Osteocyte (in vitro differentiated cells): ENCODE measurements around the gene R3HDM2. TPM values are rescaled to one million over a fixed set of nuclear protein-coding genes. Genes with fewer than 3 reads are reported as not detected.

ENCODE experiments used
- DNase-seq: peaks from one replicate; pipeline ENCODE4 v3.0.0; 2021; ENCODE audit warnings: mixed read lengths; ENCODE audit not compliant: unreplicated experiment; ENCODE audit errors: extremely low spot score
- H3K27ac Mint-ChIP-seq: one replicate; pipeline ENCODE4 v1.8.0; 2021; ENCODE audit warnings: mild to moderate bottlenecking, mixed read lengths; ENCODE audit not compliant: unreplicated experiment
- H3K27me3 Mint-ChIP-seq: one replicate; pipeline ENCODE4 v1.8.0; 2021; ENCODE audit warnings: mixed read lengths; ENCODE audit not compliant: unreplicated experiment
- H3K36me3 Mint-ChIP-seq: one replicate; pipeline ENCODE4 v1.8.0; 2021; ENCODE audit warnings: mixed read lengths; ENCODE audit not compliant: unreplicated experiment
- H3K4me1 Mint-ChIP-seq: one replicate; pipeline ENCODE4 v1.8.0; 2021; ENCODE audit warnings: mixed read lengths; ENCODE audit not compliant: unreplicated experiment
- H3K4me3 Mint-ChIP-seq: one replicate; pipeline ENCODE4 v1.8.0; 2021; ENCODE audit warnings: mild to moderate bottlenecking, moderate library complexity, mixed read lengths; ENCODE audit not compliant: unreplicated experiment
- H3K9me3 Mint-ChIP-seq: one replicate; pipeline ENCODE4 v1.8.0; 2021; ENCODE audit warnings: mixed read lengths; ENCODE audit not compliant: unreplicated experiment
- total RNA-seq: library from RNA; stranded (reverse); gene quantifications from 2 replicates; pipeline ENCODE4 v1.2.1, GENCODE V29; 2021
- TF ChIP-seq, protein P1 (sequence below): fragments of 200-600 bp; sonication (generic); IDR thresholded peaks from 2 replicates; pipeline ENCODE4 v1.5.0; 2021; ENCODE audit warnings: antibody characterized with exemption, mild to moderate bottlenecking, moderate library complexity

The R3HDM2 gene
- total RNA-seq, 1 donor from 2014 or later: 65.0 TPM

DNA sequence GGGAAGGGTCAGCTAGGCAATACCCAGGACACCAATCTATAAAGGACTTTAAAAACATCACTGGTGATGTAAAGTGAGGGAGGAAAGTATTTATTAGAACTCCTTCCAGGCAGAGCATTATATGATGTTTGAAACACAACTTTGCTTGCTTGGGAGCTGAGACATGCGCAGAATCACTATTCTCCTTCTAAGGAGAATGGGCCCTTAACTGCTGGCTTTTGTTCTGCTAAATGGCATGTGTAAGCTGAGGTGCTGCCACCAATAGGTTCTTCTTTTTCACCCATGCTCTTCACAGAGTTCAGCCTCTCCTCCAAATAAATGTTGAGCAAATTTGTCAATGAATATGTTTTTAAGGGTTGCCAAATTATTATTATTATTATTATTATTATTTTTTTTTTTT is 183.8 kb downstream of the R3HDM2 start:
- peaks cover 22% of the 10 kb centered on the region for H3K4me1 Mint-ChIP-seq
- no peak for DNase-seq
- no peaks in the 10 kb centered on the region for H3K27me3 Mint-ChIP-seq
- H3K36me3 Mint-ChIP-seq: peaks cover 1% of the 10 kb centered on the region
- TF ChIP-seq, protein P1, sequence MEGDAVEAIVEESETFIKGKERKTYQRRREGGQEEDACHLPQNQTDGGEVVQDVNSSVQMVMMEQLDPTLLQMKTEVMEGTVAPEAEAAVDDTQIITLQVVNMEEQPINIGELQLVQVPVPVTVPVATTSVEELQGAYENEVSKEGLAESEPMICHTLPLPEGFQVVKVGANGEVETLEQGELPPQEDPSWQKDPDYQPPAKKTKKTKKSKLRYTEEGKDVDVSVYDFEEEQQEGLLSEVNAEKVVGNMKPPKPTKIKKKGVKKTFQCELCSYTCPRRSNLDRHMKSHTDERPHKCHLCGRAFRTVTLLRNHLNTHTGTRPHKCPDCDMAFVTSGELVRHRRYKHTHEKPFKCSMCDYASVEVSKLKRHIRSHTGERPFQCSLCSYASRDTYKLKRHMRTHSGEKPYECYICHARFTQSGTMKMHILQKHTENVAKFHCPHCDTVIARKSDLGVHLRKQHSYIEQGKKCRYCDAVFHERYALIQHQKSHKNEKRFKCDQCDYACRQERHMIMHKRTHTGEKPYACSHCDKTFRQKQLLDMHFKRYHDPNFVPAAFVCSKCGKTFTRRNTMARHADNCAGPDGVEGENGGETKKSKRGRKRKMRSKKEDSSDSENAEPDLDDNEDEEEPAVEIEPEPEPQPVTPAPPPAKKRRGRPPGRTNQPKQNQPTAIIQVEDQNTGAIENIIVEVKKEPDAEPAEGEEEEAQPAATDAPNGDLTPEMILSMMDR: no peak
- H3K4me3 Mint-ChIP-seq: no peak overlapping the region
- no peaks in the 10 kb centered on the region for H3K9me3 Mint-ChIP-seq
- no peak overlapping the region for H3K27ac Mint-ChIP-seq

DNA sequence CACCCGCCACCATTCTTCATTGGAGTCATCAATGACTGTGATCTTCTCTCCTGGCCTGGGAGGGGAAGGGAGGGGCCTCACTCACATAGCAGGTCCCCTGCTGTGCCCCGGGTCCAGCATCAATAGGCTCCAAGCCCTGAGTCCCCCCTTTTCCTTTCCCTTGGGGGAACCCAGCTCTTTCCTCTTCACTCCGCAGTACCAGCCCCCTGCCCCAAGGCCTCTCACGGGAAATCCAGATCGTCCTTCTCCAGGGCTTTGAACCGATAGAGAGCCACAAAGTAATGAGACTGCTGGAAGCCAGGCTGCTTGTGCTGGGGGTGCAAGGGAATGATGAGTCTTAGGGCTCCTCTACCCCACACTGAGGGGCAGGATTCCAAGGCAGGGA is 186.5 kb downstream of the R3HDM2 start:
- no peak overlapping the region for H3K4me3 Mint-ChIP-seq
- H3K27me3 Mint-ChIP-seq: peaks cover 2% of the 10 kb centered on the region
- H3K4me1 Mint-ChIP-seq: peaks cover 40% of the 10 kb centered on the region
- DNase-seq: no peak
- TF ChIP-seq, protein P1: no peak
- no peaks in the 10 kb centered on the region for H3K9me3 Mint-ChIP-seq
- H3K36me3 Mint-ChIP-seq: peaks cover 1% of the 10 kb centered on the region
- no peak overlapping the region for H3K27ac Mint-ChIP-seq

DNA sequence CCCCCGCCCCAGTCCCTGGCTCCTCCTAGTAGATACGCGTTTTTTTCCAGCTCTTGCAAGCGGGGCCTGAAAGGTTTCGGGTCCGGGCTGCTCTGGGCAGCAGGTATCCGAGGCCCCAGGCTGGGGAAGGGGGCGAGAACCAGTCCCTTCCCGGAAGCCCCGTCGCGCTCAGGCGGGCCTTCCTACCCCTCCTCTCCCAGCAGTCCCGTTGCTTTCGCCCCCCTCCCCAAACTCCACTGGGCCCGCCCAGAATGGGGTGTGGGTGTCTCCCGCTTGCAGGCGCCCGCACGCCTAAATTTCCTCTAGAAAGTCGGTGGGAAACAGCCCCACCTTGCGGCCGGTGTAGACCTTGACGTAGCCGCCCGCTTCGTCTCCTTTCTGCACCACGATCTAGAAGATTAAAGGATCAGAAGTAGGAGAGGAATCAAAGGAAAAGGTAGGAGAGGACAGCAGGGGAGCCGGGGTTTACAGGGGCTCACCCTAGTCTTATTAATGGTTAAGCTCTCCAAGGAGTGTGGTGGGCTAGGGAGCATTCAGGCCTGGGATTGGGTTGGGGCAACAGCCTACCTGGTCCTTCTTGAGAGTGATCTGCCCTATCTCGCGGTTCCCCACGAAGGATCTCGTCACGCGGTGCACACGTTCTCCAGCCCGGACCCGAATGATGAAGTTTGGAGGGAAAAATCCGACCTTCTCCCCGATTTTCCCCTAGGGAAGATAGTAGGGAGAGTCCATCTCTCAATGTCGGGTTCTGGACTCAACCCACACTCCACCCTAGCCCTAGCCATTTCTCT is 187.1 kb downstream of the R3HDM2 start:
- Mint-ChIP-seq H3K4me3 (peak overlapping the region; percentile 69), H3K4me1 (peaks cover 44% of the 10 kb centered on the region), H3K9me3 (no peaks in the 10 kb centered on the region), H3K36me3 (peaks cover 1% of the 10 kb centered on the region), H3K27me3 (peaks cover 2% of the 10 kb centered on the region), H3K27ac (no peak overlapping the region)
- DNase-seq: no peak
- TF ChIP-seq, protein P1: peak; percentile 79

DNA sequence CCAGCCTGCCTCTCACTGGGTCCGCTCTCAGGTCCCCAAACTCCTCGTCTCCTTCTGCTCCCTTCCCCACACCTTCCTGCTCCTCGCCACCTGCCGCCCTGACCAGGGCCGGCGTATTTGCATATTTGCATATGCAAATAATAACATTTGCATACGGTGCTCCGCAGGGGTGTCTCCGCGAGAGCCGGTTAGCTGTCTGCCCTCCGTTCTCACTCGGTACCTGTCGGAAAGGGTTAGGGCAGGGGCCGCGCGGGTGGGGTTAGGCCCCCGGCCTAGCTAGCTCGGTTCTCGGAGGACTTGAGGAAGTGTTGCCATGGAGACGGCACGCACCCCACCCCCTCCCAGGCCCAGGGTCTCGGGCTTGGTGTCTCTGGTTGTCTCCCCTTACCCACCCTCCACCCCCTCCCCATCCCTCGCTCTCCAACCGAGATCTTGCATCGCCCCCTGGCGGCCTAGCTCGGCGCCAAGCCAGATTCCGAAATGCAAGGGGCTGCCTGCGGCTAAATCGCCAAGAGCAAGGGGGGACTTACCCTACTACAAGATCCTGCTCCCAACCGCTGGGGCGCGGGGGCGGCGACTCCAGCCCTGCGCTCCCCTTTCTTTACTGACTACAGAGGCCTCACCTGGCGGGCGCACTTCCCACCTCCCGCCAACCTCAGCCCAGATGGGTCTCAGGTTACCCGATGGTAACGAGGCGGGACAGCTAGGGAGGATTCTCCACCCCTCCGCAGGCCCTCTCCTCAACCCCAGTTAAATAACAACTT is 188.0 kb downstream of the R3HDM2 start:
- H3K4me3 Mint-ChIP-seq: peak overlapping the region; percentile 69
- H3K36me3 Mint-ChIP-seq: peaks cover 1% of the 10 kb centered on the region
- peaks cover 2% of the 10 kb centered on the region for H3K27me3 Mint-ChIP-seq
- H3K9me3 Mint-ChIP-seq: no peaks in the 10 kb centered on the region
- peaks cover 50% of the 10 kb centered on the region for H3K4me1 Mint-ChIP-seq
- no peak for DNase-seq
- H3K27ac Mint-ChIP-seq: no peak overlapping the region
- TF ChIP-seq, protein P1: peak; percentile 71

DNA sequence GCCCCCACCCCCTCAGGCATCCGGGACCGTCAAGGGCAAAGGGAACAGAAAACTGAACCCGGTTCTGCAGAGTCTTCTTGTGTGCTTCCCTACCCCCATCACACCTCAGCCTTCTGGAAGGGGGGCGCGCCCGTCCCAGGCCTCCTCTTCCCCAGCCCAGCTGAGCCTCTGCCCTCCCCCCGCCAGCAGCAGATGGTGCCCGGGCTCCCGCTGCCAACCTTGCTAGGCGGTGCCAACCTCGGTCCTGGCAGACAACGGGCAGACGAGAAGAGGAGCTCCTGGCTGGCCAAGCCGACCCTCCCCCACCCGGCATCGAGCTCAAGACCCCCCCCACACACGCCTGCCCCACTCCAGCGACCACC is 188.5 kb downstream of the R3HDM2 start:
- Mint-ChIP-seq H3K9me3 (no peaks in the 10 kb centered on the region), H3K4me3 (peak overlapping the region; percentile 91), H3K27ac (no peak overlapping the region), H3K36me3 (peaks cover 1% of the 10 kb centered on the region), H3K4me1 (peaks cover 56% of the 10 kb centered on the region), H3K27me3 (peaks cover 2% of the 10 kb centered on the region)
- DNase-seq: no peak
- TF ChIP-seq, protein P1: no peak
